HK-2 (cell line): ENCODE measurements around the gene COQ10B.

Experiments
- DNase-seq: peaks from one replicate; pipeline ENCODE4 v3.0.0-alpha.2; 2018; ENCODE audit not compliant: unreplicated experiment

The COQ10B gene

DNA sequence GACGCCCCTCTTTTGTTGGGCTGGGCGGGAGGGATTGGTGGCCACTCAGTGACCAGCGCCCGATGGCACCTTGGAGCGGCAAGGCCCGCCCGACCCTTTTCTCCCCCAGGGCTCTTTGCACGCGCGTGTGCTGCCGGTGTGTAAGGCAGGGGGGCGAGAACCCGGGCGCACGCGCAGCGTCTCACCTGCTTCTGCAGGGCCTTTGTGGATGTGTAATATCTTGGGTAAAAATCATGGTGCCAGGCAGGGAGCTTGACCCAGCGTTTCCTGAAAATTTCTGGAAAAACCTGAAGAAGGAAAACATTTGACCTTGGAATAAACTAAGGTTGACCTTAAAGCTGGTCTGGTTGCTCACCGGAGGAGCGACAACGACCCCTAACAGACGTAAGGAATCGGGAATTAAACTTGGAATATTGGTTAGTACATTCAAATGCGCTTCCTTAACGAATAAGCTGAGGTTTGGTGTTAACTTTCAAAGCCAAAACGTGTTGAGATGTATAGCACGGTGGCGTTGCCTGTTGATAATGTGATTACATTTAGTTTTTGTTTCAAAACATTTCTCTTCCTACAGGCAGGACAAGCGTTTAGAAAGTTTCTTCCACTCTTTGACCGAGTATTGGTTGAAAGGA, 47.3 kb downstream of the COQ10B start:
- DNase-seq = no peak

DNA sequence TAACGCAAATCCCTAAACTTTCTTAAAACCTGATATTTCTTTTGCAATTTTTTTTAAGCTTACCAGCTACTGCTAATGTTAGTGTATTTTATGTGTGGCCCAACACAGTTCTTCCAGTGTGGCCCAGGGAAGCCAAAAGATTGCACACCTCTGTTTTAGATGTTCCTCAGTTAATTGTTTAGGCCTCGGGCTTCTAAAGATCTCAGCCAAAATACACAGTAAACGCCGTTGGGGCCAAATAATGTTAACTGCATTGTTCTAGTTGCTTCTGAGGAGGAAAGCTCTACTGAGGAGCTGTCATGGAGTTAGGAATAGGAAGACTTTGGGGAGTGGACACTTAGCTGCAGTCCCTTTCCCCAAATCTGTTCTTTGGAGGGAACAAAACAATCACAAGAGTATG, 48.8 kb downstream of the COQ10B start:
- DNase-seq = no peak

DNA sequence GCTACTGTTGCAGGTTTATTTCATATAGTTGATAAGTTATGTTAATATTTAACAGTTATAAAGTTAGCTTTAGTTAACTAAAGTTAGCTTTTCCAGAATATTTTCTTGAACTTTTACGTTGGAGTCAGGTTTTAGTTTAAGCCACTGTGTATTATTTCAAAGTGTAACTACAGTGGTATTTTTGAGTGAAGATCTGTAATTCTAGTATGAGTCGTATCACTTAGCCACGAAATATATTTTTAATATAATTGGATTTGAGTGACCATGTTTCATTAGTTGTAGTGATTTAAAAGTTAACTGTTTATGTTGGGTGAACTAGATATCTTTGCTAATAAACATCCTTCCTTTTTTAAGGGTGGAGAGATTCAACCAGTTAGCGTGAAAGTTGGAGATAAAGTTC, 49.3 kb downstream of the COQ10B start:
- DNase-seq = no peak

DNA sequence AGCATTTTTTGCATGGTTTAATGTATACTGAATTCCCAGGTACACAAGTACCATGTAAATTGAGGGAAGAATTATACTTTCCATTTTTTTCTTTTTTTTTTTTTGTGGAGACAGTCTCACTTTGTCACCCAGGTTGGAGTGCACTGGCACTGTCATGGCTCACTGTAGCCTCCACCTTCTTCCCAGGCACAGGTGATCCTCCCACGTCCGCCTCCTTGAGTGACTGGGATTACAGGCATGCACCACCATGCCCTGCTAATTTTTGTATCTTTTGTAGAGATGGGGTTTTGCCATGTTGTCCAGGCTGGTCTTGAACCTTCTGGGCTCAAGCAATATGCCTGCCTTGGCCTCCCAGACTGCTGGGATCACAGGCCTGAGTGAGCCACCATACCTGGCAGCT, 50.6 kb downstream of the COQ10B start:
- no peak for DNase-seq

DNA sequence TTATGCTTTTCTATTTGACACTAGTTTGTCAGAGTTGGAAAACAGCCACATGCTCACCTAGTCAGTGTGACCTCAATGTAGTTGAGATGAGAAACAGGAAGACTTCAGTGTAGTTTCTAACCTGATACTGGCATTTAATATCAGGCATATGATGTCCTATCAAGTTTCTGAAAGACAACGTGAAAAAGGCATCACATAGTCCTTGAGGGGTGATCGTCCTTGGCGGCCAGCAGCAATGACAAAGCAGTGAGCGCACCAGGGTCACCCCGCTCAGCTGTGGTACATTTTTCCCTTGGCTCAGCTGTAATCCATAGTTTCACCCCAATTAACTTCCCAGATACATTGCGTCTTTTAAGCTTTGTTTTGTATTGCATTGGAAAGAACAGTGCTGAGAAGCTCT, 51.2 kb downstream of the COQ10B start:
- no peak for DNase-seq

DNA sequence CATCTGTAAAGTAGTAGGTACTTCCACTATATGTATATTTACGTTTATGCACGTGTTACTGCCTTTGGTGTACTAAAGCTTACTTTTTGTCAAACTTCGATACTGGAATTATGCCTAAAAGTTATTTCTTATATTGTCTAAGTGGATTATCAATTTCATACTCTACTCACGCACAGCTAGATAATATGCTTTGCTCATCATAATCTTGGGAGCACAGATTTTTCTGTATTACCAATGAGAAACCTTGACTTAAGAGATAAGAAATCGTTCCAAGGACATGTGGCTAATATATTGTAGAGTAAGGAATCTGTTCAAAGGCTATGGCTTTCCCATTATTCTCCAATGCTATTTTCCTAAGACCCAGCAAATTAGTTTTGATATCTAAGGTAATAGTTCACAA, 53.3 kb downstream of the COQ10B start:
- no peak for DNase-seq

DNA sequence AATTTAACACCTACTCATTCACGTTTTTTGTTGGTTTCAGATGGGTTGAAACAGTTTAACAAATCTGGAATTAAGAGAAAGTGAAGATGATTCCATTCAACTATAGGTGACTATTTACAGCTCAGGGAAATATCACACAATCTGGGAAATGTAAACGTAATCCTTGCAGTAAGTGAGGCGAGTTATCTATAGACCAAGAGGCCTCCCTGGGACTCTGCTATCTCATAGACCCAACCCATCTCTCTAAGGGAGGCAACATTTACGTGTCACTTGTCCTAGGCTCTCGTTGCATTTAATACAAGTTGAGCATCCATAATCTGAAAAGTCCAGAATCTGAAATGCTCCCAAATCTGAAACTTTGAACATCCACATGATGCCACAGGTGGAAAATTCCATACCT, 60.6 kb downstream of the COQ10B start:
- DNase-seq = no peak

DNA sequence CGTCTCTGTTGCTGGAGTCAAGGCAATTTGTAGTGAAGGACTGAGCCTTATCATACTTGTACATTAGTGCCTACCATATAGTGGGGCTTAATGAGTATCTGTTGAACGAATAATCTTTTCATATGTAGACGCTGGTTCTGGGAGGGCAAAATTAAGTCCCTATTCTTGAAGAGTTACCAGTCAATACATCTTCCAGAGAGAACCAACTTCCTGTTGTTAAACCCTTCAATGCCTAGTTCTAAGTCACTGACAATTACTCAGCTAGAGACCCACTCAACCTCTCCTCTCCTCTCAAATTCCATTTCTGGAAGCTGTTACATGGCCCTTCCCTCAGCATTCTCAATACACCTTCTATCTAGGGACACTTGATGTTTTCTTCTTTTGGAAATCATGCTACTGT, 61.4 kb downstream of the COQ10B start:
- DNase-seq = no peak

DNA sequence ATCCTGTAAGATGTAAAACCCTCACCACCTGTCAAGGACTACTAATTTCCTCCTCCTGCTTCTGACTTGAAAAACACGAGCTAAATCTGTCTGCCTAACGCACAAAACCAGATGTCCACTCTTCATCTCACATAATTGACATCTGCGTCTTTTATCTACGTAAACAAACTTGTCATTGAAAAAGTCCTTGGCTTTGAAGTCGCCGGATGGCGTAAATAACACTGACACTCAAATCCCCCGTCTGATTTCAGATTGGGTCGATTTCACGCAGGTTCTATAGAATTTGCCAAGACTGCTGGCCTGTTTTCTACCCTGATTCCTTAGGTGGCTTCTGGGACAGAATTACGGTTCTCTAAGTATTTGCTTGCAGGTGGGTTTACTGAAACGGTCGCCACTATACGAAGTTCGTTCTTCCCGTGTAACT, 62.0 kb downstream of the COQ10B start:
- no peak for DNase-seq

DNA sequence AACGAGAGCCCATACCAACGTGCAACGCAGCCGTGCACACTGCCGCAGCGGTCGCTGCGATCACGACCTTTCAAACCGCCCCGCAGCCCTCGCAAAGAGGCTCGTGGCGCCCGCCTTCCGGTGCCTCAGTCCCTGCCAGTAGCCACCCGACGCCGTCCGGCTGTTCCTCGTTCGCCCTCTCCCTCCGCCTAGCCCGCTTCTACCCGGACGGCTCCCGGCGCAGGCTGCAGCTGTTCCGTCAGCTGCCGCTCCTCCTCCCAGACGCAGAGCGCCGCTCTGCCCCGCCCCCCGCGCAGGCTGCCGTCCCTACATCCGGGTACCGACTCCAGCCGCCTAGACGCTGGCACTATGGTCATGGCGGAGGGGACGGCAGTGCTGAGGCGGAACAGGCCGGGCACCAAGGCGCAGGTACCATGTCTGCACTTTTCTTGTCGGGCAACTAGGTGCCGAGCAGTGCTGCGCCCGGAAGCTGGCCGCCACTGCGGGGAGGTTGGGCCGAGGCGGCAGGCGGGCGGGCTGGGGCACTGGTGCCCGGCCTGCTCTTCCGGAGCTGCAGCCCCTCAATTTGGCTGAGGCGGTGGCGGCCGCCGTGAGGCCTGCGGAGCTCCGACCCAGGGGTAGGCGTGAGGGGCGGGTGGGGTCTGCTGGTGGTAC, 62.5 kb downstream of the COQ10B start, which contains the start of gene MOB4:
Gene MOB4, plus strand, starts transcription at position 328 of the 654 bp plus-strand sequence. Its CDS starts 21 bp downstream, at position 349.
- peak; percentile 94 for DNase-seq

DNA sequence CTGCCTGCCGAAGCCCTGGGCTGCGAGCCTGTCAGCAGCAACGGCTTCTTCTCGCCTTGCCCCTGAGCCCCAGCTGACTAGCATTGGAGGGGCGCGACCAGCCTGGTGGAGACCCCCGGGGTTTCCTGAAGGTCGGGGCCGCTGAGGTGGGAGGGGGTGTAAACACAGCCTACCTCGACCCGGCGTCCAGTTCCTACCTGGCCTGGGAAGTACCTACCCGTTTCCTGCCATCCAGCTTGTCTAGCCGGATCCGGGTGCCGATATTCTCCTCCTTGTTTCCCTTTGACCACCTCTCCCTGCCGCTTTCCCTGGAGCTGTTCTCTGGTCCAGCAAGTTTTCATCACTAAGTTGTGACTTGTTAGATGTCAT, 63.0 kb downstream of the COQ10B start:
- peak; percentile 49 for DNase-seq

DNA sequence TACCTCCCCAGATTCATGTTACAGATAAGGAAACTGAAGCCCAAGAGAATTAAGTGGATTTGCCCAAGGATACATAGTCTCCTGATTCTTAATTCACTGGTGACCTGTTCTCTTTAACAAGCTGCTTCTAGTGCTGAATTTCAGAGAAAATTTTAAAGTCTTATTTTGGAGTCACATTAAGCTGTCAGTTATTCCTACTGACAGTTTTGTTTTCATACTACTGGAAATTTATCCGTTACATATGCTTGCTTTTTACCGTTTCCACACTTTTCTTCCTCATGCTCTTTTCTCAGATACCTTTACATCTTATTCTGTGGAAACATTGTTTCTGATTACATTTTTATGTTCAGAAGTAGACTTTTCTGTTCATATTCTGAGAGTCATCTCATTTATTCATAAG, 63.8 kb downstream of the COQ10B start:
- DNase-seq = no peak
